T-helper 9 cell (primary cell): ENCODE results near the gene SYNRG.
A peak's percentile ranks its signal among the peaks of the same experiment; 100 is the strongest.
"Not testable (repeated sequence)": the region's sequence is repeated elsewhere in the genome, so short reads cannot be mapped to it uniquely, and the experiment has no call there.

Source experiments
- DNase-seq: peaks from one replicate; pipeline ENCODE4 v3.0.0-alpha.2; 2020
- total RNA-seq, 2 donors: gene quantifications; one replicate each; lab custom pipeline; 2026; lab: John Stamatoyannopoulos, UW

SYNRG gene, protein sequence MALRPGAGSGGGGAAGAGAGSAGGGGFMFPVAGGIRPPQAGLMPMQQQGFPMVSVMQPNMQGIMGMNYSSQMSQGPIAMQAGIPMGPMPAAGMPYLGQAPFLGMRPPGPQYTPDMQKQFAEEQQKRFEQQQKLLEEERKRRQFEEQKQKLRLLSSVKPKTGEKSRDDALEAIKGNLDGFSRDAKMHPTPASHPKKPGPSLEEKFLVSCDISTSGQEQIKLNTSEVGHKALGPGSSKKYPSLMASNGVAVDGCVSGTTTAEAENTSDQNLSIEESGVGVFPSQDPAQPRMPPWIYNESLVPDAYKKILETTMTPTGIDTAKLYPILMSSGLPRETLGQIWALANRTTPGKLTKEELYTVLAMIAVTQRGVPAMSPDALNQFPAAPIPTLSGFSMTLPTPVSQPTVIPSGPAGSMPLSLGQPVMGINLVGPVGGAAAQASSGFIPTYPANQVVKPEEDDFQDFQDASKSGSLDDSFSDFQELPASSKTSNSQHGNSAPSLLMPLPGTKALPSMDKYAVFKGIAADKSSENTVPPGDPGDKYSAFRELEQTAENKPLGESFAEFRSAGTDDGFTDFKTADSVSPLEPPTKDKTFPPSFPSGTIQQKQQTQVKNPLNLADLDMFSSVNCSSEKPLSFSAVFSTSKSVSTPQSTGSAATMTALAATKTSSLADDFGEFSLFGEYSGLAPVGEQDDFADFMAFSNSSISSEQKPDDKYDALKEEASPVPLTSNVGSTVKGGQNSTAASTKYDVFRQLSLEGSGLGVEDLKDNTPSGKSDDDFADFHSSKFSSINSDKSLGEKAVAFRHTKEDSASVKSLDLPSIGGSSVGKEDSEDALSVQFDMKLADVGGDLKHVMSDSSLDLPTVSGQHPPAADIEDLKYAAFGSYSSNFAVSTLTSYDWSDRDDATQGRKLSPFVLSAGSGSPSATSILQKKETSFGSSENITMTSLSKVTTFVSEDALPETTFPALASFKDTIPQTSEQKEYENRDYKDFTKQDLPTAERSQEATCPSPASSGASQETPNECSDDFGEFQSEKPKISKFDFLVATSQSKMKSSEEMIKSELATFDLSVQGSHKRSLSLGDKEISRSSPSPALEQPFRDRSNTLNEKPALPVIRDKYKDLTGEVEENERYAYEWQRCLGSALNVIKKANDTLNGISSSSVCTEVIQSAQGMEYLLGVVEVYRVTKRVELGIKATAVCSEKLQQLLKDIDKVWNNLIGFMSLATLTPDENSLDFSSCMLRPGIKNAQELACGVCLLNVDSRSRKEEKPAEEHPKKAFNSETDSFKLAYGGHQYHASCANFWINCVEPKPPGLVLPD (N-terminal part only)
- total RNA-seq, result 127 to 169 reads per million in 2 donors

GRCh38 chr17:37609170-37610040, at the start of gene SYNRG:
Gene SYNRG, minus strand, starts transcription at chr17:37609418. Its CDS starts 63 bp downstream, at chr17:37609355.
- peak; percentile 91 for DNase-seq

GRCh38 chr17:37657202-37657601, 48.0 kb upstream of the SYNRG start:
- DNase-seq, result no peak

- DNase-seq, result no peak
These were observed 42.6 kb upstream of the SYNRG start for GRCh38 chr17:37651849-37652248.

DNA sequence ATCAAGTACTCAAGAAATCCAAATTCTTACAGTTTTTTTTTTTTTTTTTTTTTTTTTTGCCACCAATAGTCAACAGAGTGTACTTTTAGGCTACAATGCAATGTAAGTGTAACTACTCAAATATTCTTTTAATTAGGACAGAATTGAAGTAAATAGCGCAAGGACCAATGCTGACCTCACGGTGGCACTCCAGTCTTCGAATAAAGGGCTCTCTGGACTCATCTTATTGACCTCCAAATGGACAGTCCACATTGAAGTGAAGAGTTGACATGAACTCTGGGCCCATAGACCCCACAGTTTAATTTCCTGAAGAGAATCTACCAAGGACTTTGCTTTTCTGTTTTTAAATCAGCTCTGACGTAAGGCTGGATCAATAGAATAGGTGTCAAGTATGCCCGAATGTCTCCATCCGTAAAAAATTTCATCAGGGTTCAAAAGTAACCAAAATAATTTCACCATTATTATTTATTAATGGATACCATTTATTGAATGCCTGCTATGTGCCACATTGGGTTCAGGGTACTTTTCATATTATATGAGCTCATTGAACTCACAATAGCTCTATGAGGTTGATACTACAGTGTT, 41.3 kb upstream of the SYNRG start:
- DNase-seq, result no peak

- no peak for DNase-seq
These were observed 39.3 kb upstream of the SYNRG start for GRCh38 chr17:37648555-37648954.

GRCh38 chr17:37647856-37648255, 38.6 kb upstream of the SYNRG start:
- no peak for DNase-seq

- no peak for DNase-seq
These were observed 34.7 kb upstream of the SYNRG start for GRCh38 chr17:37643869-37644268.

- peak; percentile 82 for DNase-seq
These were observed 34.0 kb upstream of the SYNRG start, which contains the start of gene DDX52 for GRCh38 chr17:37643118-37643766. Gene DDX52, minus strand, starts transcription at chr17:37643446. Its CDS starts 26 bp downstream, at chr17:37643420.

- DNase-seq, result no peak
These were observed 33.5 kb upstream of the SYNRG start for GRCh38 chr17:37642681-37643080.

GRCh38 chr17:37640015-37640414, 30.8 kb upstream of the SYNRG start:
- no peak for DNase-seq

DNA sequence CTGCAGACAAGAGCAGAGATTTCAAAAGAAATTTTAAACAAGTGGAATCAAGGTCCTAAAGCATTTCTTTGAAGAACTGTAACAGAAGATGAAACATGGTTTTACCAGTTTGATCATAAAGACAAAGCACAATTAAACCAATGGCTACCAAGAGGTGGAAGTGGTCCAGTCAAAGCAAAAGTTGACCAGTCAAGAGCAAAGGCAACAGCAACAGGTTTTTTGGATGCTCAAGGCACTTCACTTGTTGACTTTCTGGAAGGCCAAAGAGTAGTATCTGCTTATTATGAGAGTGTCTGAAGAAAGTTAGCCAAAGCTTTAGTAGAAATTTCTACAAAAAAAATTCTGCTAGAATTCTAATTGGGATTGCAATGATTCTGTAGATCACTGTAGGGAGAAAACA, 28.7 kb upstream of the SYNRG start:
- no peak for DNase-seq

DNA sequence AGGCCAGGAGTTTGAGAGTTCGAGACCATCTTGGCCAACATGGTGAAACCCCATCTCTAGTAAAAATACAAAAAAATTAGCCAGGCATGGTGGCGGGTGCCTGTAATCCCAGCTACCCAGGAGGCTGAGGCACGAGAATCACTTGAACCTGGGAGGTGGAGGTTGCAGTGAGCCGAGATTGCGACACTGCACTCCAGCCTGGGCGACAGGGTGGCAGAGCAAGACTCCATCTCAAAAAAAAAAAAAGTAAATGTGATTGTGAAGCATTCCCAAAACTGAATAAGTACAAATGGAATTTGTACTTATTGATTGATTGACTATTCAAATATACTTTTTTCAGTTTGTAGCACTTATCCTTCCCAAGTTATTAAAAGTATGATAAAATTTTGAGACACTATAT, 7.2 kb upstream of the SYNRG start:
- not testable (repeated sequence) for DNase-seq

DNA sequence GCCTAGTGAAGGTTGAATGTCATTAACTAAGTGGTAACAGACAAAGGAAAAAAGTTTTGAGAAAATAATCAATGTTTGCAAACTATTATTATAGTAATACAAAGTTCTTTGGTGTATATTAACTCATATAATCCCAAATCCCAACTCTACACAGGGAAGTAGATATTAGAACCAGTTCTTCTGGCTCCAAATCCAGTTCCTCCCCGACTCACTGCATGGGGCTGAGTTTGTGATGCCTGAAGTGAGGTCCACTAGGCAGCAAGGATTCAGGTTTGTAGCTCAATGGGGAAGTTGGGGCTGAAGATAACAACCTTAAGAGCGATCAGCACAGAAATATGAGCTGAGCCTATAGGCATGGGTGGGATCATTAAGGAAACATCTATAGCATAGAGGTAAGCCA, 5.6 kb upstream of the SYNRG start:
- no peak for DNase-seq

DNA sequence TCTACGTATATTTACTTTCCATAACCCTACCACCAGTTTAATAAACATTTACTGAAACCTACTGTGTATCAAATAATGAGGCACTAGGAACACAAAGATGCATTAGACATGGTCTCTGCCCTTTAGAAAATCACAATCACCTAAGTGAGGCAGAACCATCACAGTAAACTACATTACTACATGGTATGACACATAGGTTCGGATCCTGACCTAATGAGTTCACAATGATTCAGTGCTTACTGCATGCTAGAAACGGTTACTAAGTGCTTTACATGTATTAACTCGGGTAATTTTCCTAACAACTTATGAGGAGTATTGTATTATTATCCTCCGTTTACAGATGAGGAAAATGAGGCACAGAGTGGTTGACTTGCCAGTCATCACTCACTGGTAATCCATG, 5.2 kb upstream of the SYNRG start:
- no peak for DNase-seq

- DNase-seq, result no peak
These were observed 1.8 kb upstream of the SYNRG start for GRCh38 chr17:37610971-37611370.

DNA sequence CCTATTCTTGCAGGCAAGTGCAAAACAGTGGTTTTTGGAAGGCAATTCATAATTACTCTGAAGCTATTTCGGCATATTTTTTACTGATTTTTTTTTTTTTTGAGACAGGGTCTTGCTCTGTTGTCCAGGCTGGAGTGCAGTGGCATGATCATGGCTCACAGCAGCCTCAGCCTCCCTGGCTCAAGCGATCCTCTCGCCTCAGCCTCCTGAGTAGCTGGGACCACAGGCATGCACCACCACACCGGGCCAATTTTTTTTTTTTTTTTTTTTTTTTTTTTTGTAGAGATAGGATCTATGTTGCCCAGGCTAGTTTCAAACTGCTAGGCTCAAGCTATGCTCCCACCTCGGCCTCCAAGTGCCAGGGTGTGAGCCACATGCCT, 813 bp upstream of the SYNRG start:
- not testable (repeated sequence) for DNase-seq

DNA sequence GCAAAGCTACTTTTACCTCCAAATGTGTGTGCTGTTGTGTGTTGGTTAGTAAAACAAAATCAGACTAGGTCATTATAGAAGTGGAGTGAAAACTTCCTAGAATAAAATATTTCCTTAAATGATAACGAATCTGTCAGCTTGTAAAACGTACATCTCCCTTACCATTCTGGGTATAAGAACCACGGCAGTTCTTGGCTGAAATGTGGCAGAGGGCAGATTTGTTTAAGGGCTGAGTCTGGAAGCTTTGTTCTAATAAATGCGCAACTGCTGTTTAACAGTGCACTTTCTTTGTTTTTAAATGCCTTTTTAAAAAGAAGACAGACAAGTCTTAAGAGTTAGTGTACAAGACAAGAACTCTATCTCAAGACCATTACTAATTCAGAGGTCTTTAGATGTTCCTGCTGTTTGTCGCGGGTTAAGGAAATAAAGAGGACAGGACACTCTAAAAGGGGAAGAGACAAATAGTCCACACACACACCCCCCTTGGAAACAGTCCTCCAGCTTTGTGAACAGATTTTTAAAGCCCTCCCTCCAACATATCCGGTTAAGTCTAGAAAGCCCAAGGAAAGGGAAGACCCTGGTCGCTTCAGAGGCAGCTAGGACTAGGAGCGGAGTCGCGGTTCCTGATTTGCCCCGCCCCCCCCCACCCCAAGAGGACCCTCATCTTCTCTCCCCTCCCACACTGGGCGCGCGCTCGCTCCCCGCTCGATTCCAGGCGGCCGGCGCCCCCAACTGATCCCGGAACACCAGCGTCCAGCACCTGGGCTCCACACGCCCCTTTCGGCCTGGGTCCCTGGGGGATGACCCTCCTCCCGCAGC, 658 bp downstream of the SYNRG start:
- no peak for DNase-seq

- DNase-seq, result no peak
These were observed 1.4 kb downstream of the SYNRG start for GRCh38 chr17:37607637-37608331.
